DMS114 treated with DMSO at 0.1 percent for 48 hours (cell line): ENCODE measurements around the gene PTPRU.

Experiments used
- DNase-seq: peaks from one replicate; lab custom pipeline; 2025; ENCODE audit not compliant: unreplicated experiment; lab: John Stamatoyannopoulos, UW

PTPRU gene

GRCh38 chr1:29235955-29236711, at the start of gene PTPRU:
Gene PTPRU, plus strand, starts transcription at chr1:29236522. Its CDS starts 123 bp downstream, at chr1:29236645.
- peak; percentile 42 for DNase-seq

- DNase-seq: no peak
These were observed 49.6 kb upstream of the PTPRU start for GRCh38 chr1:29186707-29187106.

GRCh38 chr1:29190718-29191117, 45.6 kb upstream of the PTPRU start:
- DNase-seq: no peak

GRCh38 chr1:29193879-29194455, 42.4 kb upstream of the PTPRU start:
- DNase-seq: no peak

GRCh38 chr1:29195881-29196291, 40.4 kb upstream of the PTPRU start:
- DNase-seq: no peak

- no peak for DNase-seq
These were observed 39.3 kb upstream of the PTPRU start for GRCh38 chr1:29196863-29197589.

- no peak for DNase-seq
These were observed 38.8 kb upstream of the PTPRU start for GRCh38 chr1:29197590-29197924.

- DNase-seq: no peak
These were observed 38.3 kb upstream of the PTPRU start for GRCh38 chr1:29197993-29198392.

GRCh38 chr1:29200906-29201594, 35.3 kb upstream of the PTPRU start:
- no peak for DNase-seq

- no peak for DNase-seq
These were observed 34.7 kb upstream of the PTPRU start for GRCh38 chr1:29201595-29202051.

GRCh38 chr1:29202053-29202452, 34.3 kb upstream of the PTPRU start:
- DNase-seq: no peak

- DNase-seq: peak; percentile 55
These were observed 33.6 kb upstream of the PTPRU start for GRCh38 chr1:29202584-29203340.

GRCh38 chr1:29208442-29208841, 27.9 kb upstream of the PTPRU start:
- DNase-seq: no peak

GRCh38 chr1:29209173-29209572, 27.1 kb upstream of the PTPRU start:
- DNase-seq: no peak

- no peak for DNase-seq
These were observed 25.8 kb upstream of the PTPRU start for GRCh38 chr1:29210278-29211085.

GRCh38 chr1:29211086-29212030, 25.0 kb upstream of the PTPRU start:
- DNase-seq: no peak

GRCh38 chr1:29213055-29213454, 23.3 kb upstream of the PTPRU start:
- DNase-seq: no peak

- no peak for DNase-seq
These were observed 18.7 kb upstream of the PTPRU start for GRCh38 chr1:29217633-29218032.

GRCh38 chr1:29218223-29218622, 18.1 kb upstream of the PTPRU start:
- no peak for DNase-seq
